Mesendoderm (in vitro differentiated cells): ENCODE data around the gene OBSL1.

Experiments used
- DNase-seq: peaks from one replicate; pipeline ENCODE4 v3.0.0; 2013
- H2AK5ac ChIP-seq: 2 replicates; pipeline ENCODE4 v1.6.1; 2013; ENCODE audit warnings: low read length, inconsistent platforms
- H2BK120ac ChIP-seq: 2 replicates; pipeline ENCODE4 v1.6.1; 2013; ENCODE audit warnings: low read depth, mild to moderate bottlenecking, low read length, moderate library complexity, mixed read lengths
- H2BK15ac ChIP-seq: replicated peaks from 2 replicates; pipeline ENCODE4 v1.6.1; 2013; ENCODE audit warnings: low read depth, mild to moderate bottlenecking, moderate library complexity
- H2BK5ac ChIP-seq: 2 replicates; pipeline ENCODE4 v1.6.1; 2013; ENCODE audit warnings: low read length, inconsistent platforms
- H3K18ac ChIP-seq: 2 replicates; pipeline ENCODE4 v1.6.1; 2013; ENCODE audit warnings: mild to moderate bottlenecking, low read length, mixed read lengths
- H3K23ac ChIP-seq: one replicate; pipeline ENCODE4 v1.6.1; 2013; ENCODE audit warnings: low read length
- H3K27ac ChIP-seq: 2 replicates; pipeline ENCODE4 v1.5.1; 2013; ENCODE audit warnings: low read depth, mild to moderate bottlenecking, inconsistent platforms, low read length, moderate library complexity
- H3K27me3 ChIP-seq: 2 replicates; pipeline ENCODE4 v1.6.1; 2013; ENCODE audit warnings: low read length, control low read depth, mild to moderate bottlenecking, inconsistent platforms; ENCODE audit not compliant: insufficient read depth, poor library complexity
- H3K36me3 ChIP-seq: 2 replicates; pipeline ENCODE4 v1.6.1; 2013; ENCODE audit warnings: low read length, inconsistent platforms; ENCODE audit not compliant: control insufficient read depth, insufficient read depth
- H3K4ac ChIP-seq: one replicate; pipeline ENCODE4 v1.6.1; 2013; ENCODE audit warnings: low read depth, mild to moderate bottlenecking, low read length, moderate library complexity
- H3K4me1 ChIP-seq: 2 replicates; pipeline ENCODE4 v1.6.1; 2013; ENCODE audit warnings: low read depth, low read length, inconsistent platforms; ENCODE audit not compliant: control insufficient read depth
- H3K4me2 ChIP-seq: 2 replicates; pipeline ENCODE4 v1.6.1; 2013; ENCODE audit warnings: low read length
- H3K4me3 ChIP-seq: 2 replicates; pipeline ENCODE4 v1.5.1; 2013; ENCODE audit warnings: mild to moderate bottlenecking, low read length
- H3K56ac ChIP-seq: one replicate; pipeline ENCODE4 v1.6.1; 2013; ENCODE audit warnings: low read length
- H3K79me1 ChIP-seq: 2 replicates; pipeline ENCODE4 v1.6.1; 2013; ENCODE audit warnings: low read length, inconsistent platforms
- H3K79me2 ChIP-seq: 2 replicates; pipeline ENCODE4 v1.6.1; 2013; ENCODE audit warnings: mild to moderate bottlenecking, low read length; ENCODE audit not compliant: control insufficient read depth, insufficient read depth
- H3K9ac ChIP-seq: 2 replicates; pipeline ENCODE4 v1.6.1; 2013; ENCODE audit warnings: low read length, inconsistent platforms
- H4K5ac ChIP-seq: one replicate; pipeline ENCODE4 v1.6.1; 2013; ENCODE audit warnings: low read length
- H4K8ac ChIP-seq: one replicate; pipeline ENCODE4 v1.6.1; 2013; ENCODE audit warnings: low read depth, mild to moderate bottlenecking, control low read depth, low read length, moderate library complexity
- WGBS: extraction: QIAGEN DNeasy Blood & Tissue Kit; methylation state at CpG from one replicate; pipeline ENCODE4 v1.1.7; 2013; ENCODE audit warnings: low lambda C conversion rate, missing lambda C conversion rate; ENCODE audit not compliant: insufficient coverage; ENCODE audit errors: extremely low coverage; 5-methylcytosine and 5-hydroxymethylcytosine counted together

The OBSL1 gene

DNA sequence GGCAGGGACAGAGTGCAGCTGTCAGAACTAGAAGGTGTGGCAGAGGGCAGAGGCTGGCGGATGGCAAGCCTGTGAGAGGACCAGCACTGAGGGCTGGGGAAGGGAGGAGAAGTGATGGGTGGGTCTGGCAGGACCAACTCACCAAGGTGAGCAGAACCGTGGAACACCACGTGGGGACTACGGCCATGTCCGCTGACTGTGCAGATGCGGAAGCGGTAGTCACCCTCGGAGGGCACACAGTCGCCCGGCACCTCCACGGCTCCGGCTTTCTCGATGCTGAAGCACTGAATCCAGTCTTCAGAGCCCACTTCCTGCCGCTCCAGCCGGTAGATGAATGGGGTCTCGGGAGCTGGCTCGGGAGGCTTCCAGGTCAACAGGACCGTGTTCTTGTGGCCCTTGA lies 4.2 kb downstream of the OBSL1 start:
- Histone ChIP-seq H3K23ac (no peak overlapping the region), H3K9ac (no peak overlapping the region), H3K4me1 (peaks cover 4% of the 10 kb centered on the region), H3K18ac (no peak overlapping the region), H3K79me2 (peaks cover 6% of the 10 kb centered on the region), H4K8ac (no peak overlapping the region), H3K56ac (peak overlapping the region; percentile 64), H3K36me3 (no peaks in the 10 kb centered on the region), H3K4me2 (no peak overlapping the region), H3K27ac (no peak overlapping the region), H3K4ac (no peak overlapping the region), H3K4me3 (no peak overlapping the region), H2BK5ac (no peak overlapping the region), H2BK120ac (no peak overlapping the region), H2BK15ac (no peak overlapping the region), H4K5ac (no peak overlapping the region), H3K27me3 (no peaks in the 10 kb centered on the region), H3K79me1 (no peaks in the 10 kb centered on the region), H2AK5ac (no peak overlapping the region)
- no peak for DNase-seq
- WGBS: no CpG with 5 or more reads among the region's 18 CpGs

DNA sequence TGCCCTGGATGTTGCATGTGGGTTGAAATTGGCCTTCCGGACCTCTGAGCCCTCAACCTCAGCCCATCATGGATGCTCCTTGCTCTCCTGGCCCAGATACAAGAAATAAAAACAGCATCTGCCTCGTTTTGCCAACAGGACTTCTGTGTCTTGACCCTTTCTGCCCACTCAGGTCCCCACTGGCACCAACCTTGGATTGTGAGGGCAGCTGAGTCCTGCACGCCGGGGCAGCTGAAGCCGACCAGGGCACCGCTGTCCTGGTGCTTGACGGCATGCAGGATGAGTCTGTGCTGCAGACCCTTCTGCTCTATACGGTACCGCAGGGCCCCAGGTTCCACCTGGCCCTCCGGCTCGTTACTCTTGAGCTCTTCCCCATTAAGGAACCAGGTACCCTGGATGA lies 4.7 kb downstream of the OBSL1 start:
- WGBS: no CpG with 5 or more reads among the region's 11 CpGs
- Histone ChIP-seq H3K4me3 (no peak overlapping the region), H3K4me1 (peaks cover 5% of the 10 kb centered on the region)

GRCh38 chr2:219565130-219566080 lies 5.9 kb downstream of the OBSL1 start:
- Histone ChIP-seq H3K36me3 (no peaks in the 10 kb centered on the region), H3K27me3 (no peaks in the 10 kb centered on the region), H3K9ac (peak overlapping the region; percentile 2), H2AK5ac (no peak overlapping the region), H3K56ac (peak overlapping the region; percentile 71), H3K4me2 (no peak overlapping the region), H4K5ac (no peak overlapping the region), H3K18ac (no peak overlapping the region), H3K27ac (peak overlapping the region; percentile 18), H3K4me3 (no peak overlapping the region), H2BK5ac (peak overlapping the region; percentile 62), H3K23ac (peak overlapping the region; percentile 92), H3K4me1 (peaks cover 12% of the 10 kb centered on the region), H4K8ac (no peak overlapping the region), H2BK120ac (no peak overlapping the region), H3K79me1 (no peaks in the 10 kb centered on the region), H3K4ac (no peak overlapping the region), H3K79me2 (peaks cover 2% of the 10 kb centered on the region), H2BK15ac (no peak overlapping the region)
- peak; percentile 88 for DNase-seq
- no CpG with 5 or more reads among the region's 21 CpGs for WGBS

More for the DNA sequence above, 4.7 kb downstream of the OBSL1 start:
- Histone ChIP-seq H3K4ac (no peak overlapping the region), H3K79me2 (peaks cover 6% of the 10 kb centered on the region), H3K4me2 (no peak overlapping the region), H3K36me3 (no peaks in the 10 kb centered on the region), H3K23ac (no peak overlapping the region), H4K8ac (no peak overlapping the region), H2BK5ac (no peak overlapping the region), H3K18ac (no peak overlapping the region), H3K27me3 (no peaks in the 10 kb centered on the region), H3K56ac (no peak overlapping the region), H2AK5ac (no peak overlapping the region), H4K5ac (no peak overlapping the region), H3K9ac (no peak overlapping the region), H2BK120ac (no peak overlapping the region), H3K79me1 (no peaks in the 10 kb centered on the region), H2BK15ac (no peak overlapping the region), H3K27ac (no peak overlapping the region)
- no peak for DNase-seq

- Histone ChIP-seq H3K79me1 (no peaks in the 10 kb centered on the region), H3K4me3 (no peak overlapping the region), H2BK5ac (no peak overlapping the region), H4K5ac (no peak overlapping the region), H3K4ac (no peak overlapping the region), H3K4me1 (peaks cover 12% of the 10 kb centered on the region), H3K79me2 (no peaks in the 10 kb centered on the region), H2BK120ac (no peak overlapping the region), H3K4me2 (no peak overlapping the region), H4K8ac (no peak overlapping the region), H3K27me3 (no peaks in the 10 kb centered on the region), H3K23ac (no peak overlapping the region), H3K18ac (no peak overlapping the region), H3K36me3 (no peaks in the 10 kb centered on the region), H3K56ac (no peak overlapping the region), H2AK5ac (no peak overlapping the region), H2BK15ac (no peak overlapping the region), H3K9ac (no peak overlapping the region), H3K27ac (no peak overlapping the region)
- DNase-seq: no peak
- no CpG with 5 or more reads among the region's 20 CpGs for WGBS
These were observed 7.9 kb downstream of the OBSL1 start for GRCh38 chr2:219563271-219563928.

DNA sequence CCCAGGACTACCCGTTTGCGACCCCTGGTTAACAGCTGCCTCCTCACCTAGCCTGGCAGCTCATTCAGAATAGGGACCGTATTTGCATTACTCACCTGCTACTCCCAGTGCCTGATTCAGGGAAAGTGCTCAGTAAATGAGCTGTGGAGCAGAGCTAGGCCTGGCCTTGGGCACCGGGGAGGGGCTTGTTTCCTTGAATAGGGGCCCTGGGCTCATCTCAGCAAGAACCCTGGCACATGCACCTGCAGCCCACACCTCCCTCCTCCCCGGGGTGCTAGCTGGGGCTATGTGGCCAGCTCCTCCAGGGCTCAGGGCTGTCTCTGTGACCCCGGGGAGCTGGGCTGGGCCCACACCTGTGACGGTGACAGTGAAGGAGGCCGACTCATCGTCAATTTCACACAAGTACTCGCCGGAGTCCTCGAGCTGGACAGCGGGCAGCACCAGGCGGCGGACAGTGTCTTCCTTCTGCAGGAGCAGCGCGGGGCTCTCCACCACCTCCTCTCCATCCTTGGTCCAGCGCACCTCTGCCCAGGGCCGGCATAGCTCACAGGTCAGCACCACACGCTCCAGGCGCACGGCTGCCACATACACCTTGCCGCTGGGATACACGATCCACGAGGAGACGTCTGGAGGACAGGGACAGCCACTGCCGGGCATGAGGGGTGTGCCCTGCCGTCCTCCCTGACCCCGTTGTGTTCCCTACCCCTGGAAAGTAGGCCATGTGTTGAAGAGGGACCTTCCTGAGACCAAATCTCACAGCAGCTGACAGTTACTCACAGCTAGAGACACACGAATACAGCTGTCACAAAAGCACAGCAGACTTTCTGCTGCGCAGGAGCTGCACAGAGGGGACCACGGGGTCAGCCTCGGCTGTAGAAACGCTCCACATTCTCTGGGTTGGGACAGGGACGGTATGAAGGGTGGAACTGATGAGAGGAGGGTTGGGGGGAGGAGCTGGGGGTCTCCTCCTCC lies 9.0 kb downstream of the OBSL1 start:
- Histone ChIP-seq H3K27me3 (no peaks in the 10 kb centered on the region), H3K27ac (peak overlapping the region; percentile 53), H3K79me1 (no peaks in the 10 kb centered on the region), H3K23ac (peak overlapping the region; percentile 6), H3K79me2 (no peaks in the 10 kb centered on the region), H3K56ac (peak overlapping the region; percentile 22), H4K5ac (no peak overlapping the region), H3K4me3 (no peak overlapping the region), H3K4ac (no peak overlapping the region), H3K4me1 (peaks cover 12% of the 10 kb centered on the region), H3K18ac (no peak overlapping the region), H2BK120ac (no peak overlapping the region), H2BK15ac (no peak overlapping the region), H3K9ac (no peak overlapping the region), H4K8ac (no peak overlapping the region), H2BK5ac (no peak overlapping the region), H3K4me2 (no peak overlapping the region), H3K36me3 (no peaks in the 10 kb centered on the region), H2AK5ac (no peak overlapping the region)
- no CpG with 5 or more reads among the region's 35 CpGs for WGBS
- no peak for DNase-seq
